ENCODE measurements around the gene UGT2B10.

The UGT2B10 gene

DNA sequence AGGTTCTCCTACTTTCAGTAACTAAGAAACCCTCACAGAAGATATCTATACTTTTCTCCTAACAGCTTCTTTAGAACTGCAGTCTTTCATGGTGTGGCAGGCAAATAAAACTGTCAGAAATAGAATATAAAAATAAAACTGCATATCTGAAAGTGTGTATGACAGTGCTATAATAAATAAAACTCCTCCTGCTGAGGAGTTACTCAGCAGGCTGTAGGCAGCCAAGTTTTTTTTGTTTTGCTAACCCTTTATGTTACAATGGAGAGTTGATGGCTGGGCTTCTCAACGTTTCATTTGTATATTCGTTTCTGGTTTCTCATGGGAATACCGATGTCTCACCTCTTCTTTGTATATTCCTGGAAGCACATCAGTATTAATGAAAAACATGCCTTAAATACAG, 18.2 kb upstream of the UGT2B10 start:
- TF ChIP-seq ZBTB7A (IDR thresholded peaks at IDR 0.05; ENCODE audit: low read depth) (no peak), TCF12 (IDR thresholded peaks at IDR 0.05; ENCODE audit: low read depth) (no peak)

DNA sequence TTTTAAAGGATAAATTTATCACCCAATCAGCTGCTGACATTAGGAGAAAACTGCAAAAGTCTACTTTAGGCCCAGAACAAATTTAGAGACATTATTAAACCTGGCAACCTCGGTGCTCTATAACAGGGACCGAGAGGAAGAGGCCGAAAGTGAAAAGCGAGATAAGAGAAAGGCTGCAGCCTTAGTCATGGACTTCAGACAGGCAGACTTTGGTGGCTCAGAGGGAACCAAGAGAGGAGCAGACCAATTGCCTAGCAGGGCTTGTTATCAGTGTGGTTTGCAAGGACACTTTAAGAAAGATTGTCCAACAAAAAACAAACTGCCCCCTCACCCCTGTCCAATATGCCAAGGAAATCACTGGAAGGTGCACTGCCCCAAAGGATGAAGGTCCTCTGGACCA, 12.8 kb upstream of the UGT2B10 start:
- TF ChIP-seq, protein P1, sequence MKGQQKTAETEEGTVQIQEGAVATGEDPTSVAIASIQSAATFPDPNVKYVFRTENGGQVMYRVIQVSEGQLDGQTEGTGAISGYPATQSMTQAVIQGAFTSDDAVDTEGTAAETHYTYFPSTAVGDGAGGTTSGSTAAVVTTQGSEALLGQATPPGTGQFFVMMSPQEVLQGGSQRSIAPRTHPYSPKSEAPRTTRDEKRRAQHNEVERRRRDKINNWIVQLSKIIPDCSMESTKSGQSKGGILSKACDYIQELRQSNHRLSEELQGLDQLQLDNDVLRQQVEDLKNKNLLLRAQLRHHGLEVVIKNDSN (IDR thresholded peaks at IDR 0.05) = no peak
- TF ChIP-seq TCF12 (IDR thresholded peaks at IDR 0.05; ENCODE audit: low read depth) (no peak), YY1 (IDR thresholded peaks at IDR 0.05; ENCODE audit: low read depth) (no peak), EP300 (IDR thresholded peaks at IDR 0.05; ENCODE audit: borderline replicate concordance) (no peak)

DNA sequence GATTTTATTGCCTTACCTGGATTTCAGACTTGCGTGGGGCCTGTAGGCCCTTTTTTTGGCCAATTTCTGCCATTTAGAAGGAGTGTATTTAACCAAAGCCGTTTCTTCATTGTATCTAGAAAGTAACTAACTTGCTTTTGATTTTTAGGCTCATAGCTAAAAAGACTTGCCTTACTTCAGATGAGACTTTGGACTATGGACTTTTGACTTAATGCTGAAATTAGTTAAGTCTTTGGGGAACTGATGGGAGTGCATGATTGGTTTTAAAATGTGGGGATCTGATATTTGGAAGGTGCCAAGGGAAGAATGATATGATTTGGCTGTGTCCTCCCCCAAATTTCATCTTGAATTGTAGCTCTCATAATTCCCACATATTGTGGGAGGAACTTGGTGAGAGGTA, 7.7 kb upstream of the UGT2B10 start:
- TF ChIP-seq, protein P2, sequence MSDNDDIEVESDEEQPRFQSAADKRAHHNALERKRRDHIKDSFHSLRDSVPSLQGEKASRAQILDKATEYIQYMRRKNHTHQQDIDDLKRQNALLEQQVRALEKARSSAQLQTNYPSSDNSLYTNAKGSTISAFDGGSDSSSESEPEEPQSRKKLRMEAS (IDR thresholded peaks at IDR 0.05) = no peak
- TF ChIP-seq FOXM1 (IDR thresholded peaks at IDR 0.05; ENCODE audit: borderline replicate concordance, low read depth) = no peak
- TF ChIP-seq YY1 (IDR thresholded peaks at IDR 0.05; ENCODE audit: low read depth) = no peak
- TF ChIP-seq, protein P3, sequence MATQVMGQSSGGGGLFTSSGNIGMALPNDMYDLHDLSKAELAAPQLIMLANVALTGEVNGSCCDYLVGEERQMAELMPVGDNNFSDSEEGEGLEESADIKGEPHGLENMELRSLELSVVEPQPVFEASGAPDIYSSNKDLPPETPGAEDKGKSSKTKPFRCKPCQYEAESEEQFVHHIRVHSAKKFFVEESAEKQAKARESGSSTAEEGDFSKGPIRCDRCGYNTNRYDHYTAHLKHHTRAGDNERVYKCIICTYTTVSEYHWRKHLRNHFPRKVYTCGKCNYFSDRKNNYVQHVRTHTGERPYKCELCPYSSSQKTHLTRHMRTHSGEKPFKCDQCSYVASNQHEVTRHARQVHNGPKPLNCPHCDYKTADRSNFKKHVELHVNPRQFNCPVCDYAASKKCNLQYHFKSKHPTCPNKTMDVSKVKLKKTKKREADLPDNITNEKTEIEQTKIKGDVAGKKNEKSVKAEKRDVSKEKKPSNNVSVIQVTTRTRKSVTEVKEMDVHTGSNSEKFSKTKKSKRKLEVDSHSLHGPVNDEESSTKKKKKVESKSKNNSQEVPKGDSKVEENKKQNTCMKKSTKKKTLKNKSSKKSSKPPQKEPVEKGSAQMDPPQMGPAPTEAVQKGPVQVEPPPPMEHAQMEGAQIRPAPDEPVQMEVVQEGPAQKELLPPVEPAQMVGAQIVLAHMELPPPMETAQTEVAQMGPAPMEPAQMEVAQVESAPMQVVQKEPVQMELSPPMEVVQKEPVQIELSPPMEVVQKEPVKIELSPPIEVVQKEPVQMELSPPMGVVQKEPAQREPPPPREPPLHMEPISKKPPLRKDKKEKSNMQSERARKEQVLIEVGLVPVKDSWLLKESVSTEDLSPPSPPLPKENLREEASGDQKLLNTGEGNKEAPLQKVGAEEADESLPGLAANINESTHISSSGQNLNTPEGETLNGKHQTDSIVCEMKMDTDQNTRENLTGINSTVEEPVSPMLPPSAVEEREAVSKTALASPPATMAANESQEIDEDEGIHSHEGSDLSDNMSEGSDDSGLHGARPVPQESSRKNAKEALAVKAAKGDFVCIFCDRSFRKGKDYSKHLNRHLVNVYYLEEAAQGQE (IDR thresholded peaks at IDR 0.05; ENCODE audit: low read depth) = no peak
- TF ChIP-seq CREB1 (IDR thresholded peaks at IDR 0.05; ENCODE audit: low read depth) = no peak
- no peak for TF ChIP-seq NFIC (IDR thresholded peaks at IDR 0.05)
- no peak for TF ChIP-seq TCF12 (IDR thresholded peaks at IDR 0.05; ENCODE audit: low read depth)
- TF ChIP-seq EGR1 (IDR thresholded peaks at IDR 0.05) = no peak

DNA sequence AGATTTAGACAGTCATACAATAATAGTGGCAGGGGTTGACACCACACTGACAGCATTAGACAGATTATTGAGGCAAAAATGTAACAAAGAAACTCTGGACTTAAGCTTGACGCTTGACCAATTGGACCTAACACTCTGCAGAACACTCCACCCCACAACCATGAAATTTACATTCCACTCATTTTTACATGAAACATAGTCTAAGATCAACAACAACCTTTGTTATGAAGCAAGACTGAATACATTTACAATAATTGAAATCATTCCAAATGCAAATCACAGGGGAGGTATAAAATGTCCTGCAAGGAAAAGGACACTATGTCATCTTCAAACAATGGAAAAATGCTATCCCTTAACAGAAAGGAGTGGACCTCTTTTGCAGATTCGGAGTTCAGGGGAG, 4.9 kb upstream of the UGT2B10 start:
- no peak for TF ChIP-seq CREB1 (IDR thresholded peaks at IDR 0.05; ENCODE audit: low read depth)
- TF ChIP-seq YY1 (IDR thresholded peaks at IDR 0.05; ENCODE audit: low read depth) = no peak
- TF ChIP-seq TCF12 (IDR thresholded peaks at IDR 0.05; ENCODE audit: low read depth) = no peak
- no peak for TF ChIP-seq CEBPB (IDR thresholded peaks at IDR 0.05)
- TF ChIP-seq EGR1 (IDR thresholded peaks at IDR 0.05) = no peak
- no peak for TF ChIP-seq RAD21 (IDR thresholded peaks at IDR 0.05; ENCODE audit: low read depth)
- TF ChIP-seq TEAD4 (IDR thresholded peaks at IDR 0.05) = no peak
- TF ChIP-seq ZBTB7A (IDR thresholded peaks at IDR 0.05; ENCODE audit: low read depth) = no peak
- TF ChIP-seq, protein P3 (IDR thresholded peaks at IDR 0.05; ENCODE audit: low read depth) = no peak
- TF ChIP-seq FOXM1 (IDR thresholded peaks at IDR 0.05; ENCODE audit: borderline replicate concordance, low read depth) = no peak
- no peak for TF ChIP-seq NFIC (IDR thresholded peaks at IDR 0.05)
- TF ChIP-seq, protein P2 (IDR thresholded peaks at IDR 0.05) = no peak
- TF ChIP-seq EP300 (IDR thresholded peaks at IDR 0.05; ENCODE audit: borderline replicate concordance) = no peak
- TF ChIP-seq TAF1 (IDR thresholded peaks at IDR 0.05; ENCODE audit: low read depth) = no peak
- TF ChIP-seq, protein P1 (IDR thresholded peaks at IDR 0.05) = no peak

DNA sequence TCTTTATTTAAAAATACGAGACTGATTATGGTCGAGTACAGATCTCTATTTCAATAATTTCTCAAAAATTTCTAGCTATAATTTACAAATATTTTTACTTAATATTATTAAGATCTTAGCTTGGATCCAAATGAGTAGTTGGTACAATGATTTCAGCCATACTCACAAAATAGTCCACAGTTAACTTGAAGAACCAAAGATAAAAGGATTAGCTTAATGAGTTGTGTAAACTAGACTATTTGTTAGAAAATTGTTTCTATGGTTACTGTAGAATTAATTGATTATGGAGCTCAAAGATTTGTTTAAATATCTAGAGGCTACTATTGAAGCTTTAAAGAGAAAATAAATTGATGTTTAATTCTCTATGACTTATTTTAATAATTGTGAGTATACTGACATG, 1.6 kb downstream of the UGT2B10 start:
- TF ChIP-seq TEAD4 (IDR thresholded peaks at IDR 0.05) (no peak), YY1 (IDR thresholded peaks at IDR 0.05; ENCODE audit: low read depth) (no peak), RAD21 (IDR thresholded peaks at IDR 0.05; ENCODE audit: low read depth) (no peak), ZBTB7A (IDR thresholded peaks at IDR 0.05; ENCODE audit: low read depth) (no peak), CEBPB (IDR thresholded peaks at IDR 0.05) (no peak), CREB1 (IDR thresholded peaks at IDR 0.05; ENCODE audit: low read depth) (no peak), TCF12 (IDR thresholded peaks at IDR 0.05; ENCODE audit: low read depth) (no peak), FOXM1 (IDR thresholded peaks at IDR 0.05; ENCODE audit: borderline replicate concordance, low read depth) (no peak), TAF1 (IDR thresholded peaks at IDR 0.05; ENCODE audit: low read depth) (no peak), EGR1 (IDR thresholded peaks at IDR 0.05) (no peak)
- TF ChIP-seq, protein P1 (IDR thresholded peaks at IDR 0.05) = no peak
- TF ChIP-seq, protein P2 (IDR thresholded peaks at IDR 0.05) = no peak

DNA sequence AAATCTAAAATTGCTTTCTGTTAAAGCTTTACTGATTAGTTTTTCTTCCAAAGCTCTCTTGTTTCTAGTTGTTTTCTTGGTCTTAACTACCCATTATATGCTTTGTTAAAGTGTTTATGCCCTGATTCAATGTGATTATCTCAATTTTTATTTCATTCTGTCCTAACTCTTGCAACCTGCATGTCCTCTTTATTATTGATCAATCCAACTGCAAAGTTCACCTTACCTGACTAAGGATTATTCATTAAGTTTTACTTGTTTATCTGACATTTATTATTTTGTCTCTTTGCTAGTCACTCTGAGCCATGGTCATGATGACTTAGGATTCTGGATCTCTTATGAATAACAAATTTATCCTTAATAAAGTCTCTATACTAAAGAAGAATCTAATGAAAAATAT, 15.8 kb downstream of the UGT2B10 start:
- TF ChIP-seq RAD21 (IDR thresholded peaks at IDR 0.05; ENCODE audit: low read depth) = no peak
- no peak for TF ChIP-seq CEBPB (IDR thresholded peaks at IDR 0.05)
- no peak for TF ChIP-seq ZBTB7A (IDR thresholded peaks at IDR 0.05; ENCODE audit: low read depth)
- TF ChIP-seq, protein P2 (IDR thresholded peaks at IDR 0.05) = no peak
- no peak for TF ChIP-seq TAF1 (IDR thresholded peaks at IDR 0.05; ENCODE audit: low read depth)
- no peak for TF ChIP-seq TEAD4 (IDR thresholded peaks at IDR 0.05)
- TF ChIP-seq EGR1 (IDR thresholded peaks at IDR 0.05) = no peak
